ENCODE results near the gene ADGRG7.
"Not testable (repeated sequence)": the region's sequence is repeated elsewhere in the genome, so short reads cannot be mapped to it uniquely, and the experiment has no call there.

DNA sequence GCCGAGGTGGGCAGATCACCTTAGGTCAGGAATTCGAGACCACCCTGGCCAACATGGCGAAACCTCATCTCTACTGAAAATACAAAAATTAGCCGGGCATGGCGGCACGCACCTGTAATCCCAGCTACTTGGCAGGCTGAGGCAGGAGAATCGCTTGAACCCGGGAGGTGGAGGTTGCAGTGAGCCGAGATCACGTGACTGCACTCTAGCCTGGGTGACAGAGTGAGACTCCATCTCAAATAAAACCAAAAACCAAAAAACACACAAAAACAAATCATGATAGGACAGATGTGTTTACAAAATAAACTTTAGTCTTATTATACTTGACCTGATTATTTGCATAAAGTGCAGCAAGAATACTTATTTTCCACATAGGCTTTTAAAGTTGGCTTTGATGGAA lies 27.2 kb upstream of the ADGRG7 start:
- TF ChIP-seq, protein P1, sequence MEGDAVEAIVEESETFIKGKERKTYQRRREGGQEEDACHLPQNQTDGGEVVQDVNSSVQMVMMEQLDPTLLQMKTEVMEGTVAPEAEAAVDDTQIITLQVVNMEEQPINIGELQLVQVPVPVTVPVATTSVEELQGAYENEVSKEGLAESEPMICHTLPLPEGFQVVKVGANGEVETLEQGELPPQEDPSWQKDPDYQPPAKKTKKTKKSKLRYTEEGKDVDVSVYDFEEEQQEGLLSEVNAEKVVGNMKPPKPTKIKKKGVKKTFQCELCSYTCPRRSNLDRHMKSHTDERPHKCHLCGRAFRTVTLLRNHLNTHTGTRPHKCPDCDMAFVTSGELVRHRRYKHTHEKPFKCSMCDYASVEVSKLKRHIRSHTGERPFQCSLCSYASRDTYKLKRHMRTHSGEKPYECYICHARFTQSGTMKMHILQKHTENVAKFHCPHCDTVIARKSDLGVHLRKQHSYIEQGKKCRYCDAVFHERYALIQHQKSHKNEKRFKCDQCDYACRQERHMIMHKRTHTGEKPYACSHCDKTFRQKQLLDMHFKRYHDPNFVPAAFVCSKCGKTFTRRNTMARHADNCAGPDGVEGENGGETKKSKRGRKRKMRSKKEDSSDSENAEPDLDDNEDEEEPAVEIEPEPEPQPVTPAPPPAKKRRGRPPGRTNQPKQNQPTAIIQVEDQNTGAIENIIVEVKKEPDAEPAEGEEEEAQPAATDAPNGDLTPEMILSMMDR (IDR thresholded peaks at IDR 0.05), result not testable (repeated sequence)
- TF ChIP-seq POLR2A (IDR thresholded peaks at IDR 0.05), result not testable (repeated sequence)
